ENCODE measurements around the gene TOM1. TPM values are rescaled to one million over a fixed set of nuclear protein-coding genes. Genes with fewer than 3 reads are reported as not detected.
A peak's percentile ranks its signal among the peaks of the same experiment; 100 is the strongest.

The TOM1 gene
- total RNA-seq, 1 donor from 2014 or later = 21.2 TPM

DNA sequence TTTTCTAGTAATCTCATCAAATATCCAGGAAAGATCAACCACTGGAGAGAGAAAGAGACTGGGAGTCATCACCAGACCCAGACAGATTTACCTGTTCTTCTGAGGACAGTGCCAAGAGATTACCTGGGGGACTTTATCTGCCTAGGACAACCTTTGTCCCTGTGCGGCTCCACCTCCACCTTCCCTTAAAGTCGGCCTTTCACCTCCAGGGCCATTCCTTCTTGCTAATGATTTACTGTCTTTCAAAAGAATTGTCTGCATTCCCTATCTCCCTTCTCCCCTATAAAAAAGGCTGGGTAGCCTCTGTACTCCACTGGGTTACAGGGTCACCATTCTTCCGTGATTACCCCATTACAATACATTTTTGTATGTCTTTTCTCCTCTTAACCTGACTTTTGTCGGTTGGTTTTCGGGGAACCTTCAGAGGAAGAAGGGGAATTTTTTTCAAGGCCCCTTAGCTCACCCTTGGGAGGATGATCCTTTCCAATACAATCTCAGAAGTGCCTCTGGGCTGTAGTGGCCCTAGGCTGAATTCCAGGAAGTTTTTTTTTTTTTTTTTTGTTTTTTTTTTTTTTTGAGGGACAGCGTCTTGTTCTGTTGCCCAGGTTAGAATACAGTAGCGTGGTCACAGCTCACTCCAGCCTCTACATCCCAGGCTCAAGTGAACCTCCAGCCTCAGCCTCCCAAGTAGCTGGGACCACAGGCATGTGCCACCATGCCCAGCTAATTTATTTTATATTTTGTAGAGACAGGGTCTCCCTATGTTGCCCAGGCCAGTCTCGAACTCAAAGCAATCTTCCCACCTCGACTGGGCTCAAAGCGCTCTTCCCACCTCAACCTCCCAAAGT, 79.7 kb downstream of the TOM1 start:
- no peak for DNase-seq (ENCODE audit: low spot score)
- no peak overlapping the region for H3K27ac Mint-ChIP-seq
- H3K4me3 Mint-ChIP-seq (ENCODE audit: low read depth) = no peak overlapping the region
- H3K36me3 Mint-ChIP-seq (ENCODE audit: low read depth) = no peaks in the 10 kb centered on the region
- intact Hi-C loops (cut with micrococcal nuclease) = no loop called here
- H3K9me3 Mint-ChIP-seq = no peaks in the 10 kb centered on the region
- H3K27me3 Mint-ChIP-seq (ENCODE audit: low read depth) = peaks cover 18% of the 10 kb centered on the region
- H3K4me1 Mint-ChIP-seq (ENCODE audit: low read depth) = peaks cover 21% of the 10 kb centered on the region

GRCh38 chr22:35380013-35380412, 80.3 kb downstream of the TOM1 start:
- Mint-ChIP-seq H3K4me3 (ENCODE audit: low read depth) (no peak overlapping the region), H3K4me1 (ENCODE audit: low read depth) (peaks cover 21% of the 10 kb centered on the region), H3K36me3 (ENCODE audit: low read depth) (no peaks in the 10 kb centered on the region), H3K27me3 (ENCODE audit: low read depth) (peaks cover 18% of the 10 kb centered on the region), H3K27ac (no peak overlapping the region), H3K9me3 (no peaks in the 10 kb centered on the region)
- no peak for DNase-seq (ENCODE audit: low spot score)
- intact Hi-C loops (cut with micrococcal nuclease) = loop anchor here (2.0 kb wide), 1 partner anchor 29 kb away; no protein-coding TSS in a partner anchor

DNA sequence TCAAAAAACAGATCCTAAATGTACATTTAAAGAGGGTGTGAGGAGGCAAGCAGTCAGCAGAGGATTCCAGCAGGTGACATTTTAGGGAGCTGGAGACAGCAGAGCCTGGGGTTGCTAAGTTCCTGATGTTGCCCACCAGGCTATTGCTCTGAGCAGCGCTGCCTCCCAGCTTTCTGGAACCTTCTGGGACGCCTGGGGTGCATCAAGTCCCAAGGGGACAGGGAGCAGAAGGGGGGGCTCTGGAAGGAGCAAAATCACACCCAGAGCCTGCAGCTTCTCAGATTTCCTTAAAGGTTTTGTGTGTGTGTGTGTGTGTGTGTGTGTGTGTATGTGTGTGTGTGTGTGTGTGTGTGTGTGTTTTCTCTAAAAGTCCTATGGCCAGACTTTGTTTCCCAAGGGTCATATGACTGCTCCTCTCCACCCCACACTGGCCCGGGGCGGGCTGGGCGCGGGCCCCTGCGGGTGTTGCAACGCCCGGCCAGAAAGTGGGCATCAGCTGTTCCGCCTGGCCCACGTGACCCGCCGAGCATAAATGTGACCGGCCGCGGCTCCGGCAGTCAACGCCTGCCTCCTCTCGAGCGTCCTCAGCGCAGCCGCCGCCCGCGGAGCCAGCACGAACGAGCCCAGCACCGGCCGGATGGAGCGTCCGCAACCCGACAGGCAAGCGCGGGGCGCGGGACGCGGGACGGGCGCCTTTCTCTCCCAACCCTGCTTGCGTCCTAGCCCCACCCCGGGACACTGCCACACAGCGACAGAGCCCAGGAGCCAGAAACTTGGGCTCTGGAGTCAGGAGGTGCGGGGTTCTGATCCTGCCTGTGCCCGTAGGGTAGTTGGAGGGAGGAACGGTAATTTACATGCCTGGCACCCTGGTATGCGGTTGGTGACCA, 81.1 kb downstream of the TOM1 start, which contains the start of gene HMOX1:
Gene HMOX1 (plus strand): TSS at position 560 of the 887 bp plus-strand sequence. CDS start 78 bp downstream, at position 638.
- Mint-ChIP-seq H3K4me3 (ENCODE audit: low read depth) (peak within 1 kb of the TSS; percentile 57), H3K9me3 (no peaks in the 10 kb centered on the region), H3K27ac (no peak within 1 kb of the TSS), H3K36me3 (ENCODE audit: low read depth) (no peaks in the 10 kb centered on the region), H3K4me1 (ENCODE audit: low read depth) (peaks cover 17% of the 10 kb centered on the region), H3K27me3 (ENCODE audit: low read depth) (peaks cover 18% of the 10 kb centered on the region)
- intact Hi-C loops (cut with micrococcal nuclease) = loop anchor here (2.0 kb wide), 1 partner anchor 30 kb away; no protein-coding TSS in a partner anchor
- peak; percentile 50 for DNase-seq (ENCODE audit: low spot score)

DNA sequence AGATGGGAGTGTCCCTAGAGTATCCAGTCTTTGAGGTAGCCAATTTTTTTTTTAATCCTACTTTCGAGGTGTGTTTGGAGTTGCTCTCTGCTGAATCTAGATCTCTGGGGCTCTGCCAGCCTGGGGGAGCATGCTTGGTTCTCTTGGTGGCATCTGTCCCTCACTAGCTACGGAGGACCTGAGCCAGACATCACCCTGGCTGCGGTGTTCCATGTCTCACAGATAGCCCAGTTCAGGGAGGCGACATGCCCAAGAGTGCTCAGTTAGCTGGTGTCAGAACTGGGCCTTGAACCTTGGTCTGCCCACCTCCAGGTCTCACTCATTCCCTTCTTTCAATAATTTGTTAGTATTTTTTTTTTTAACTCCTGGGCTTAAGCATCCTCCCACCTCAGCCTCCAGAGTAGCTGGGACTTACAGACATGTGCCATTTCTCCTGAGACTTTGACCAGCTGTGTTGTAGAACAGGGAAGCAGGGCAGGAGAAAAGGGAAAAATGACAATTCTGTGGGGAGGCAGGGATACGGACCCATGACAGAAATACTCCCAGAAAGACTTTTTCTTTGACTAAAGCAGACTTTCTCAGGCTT, 81.8 kb downstream of the TOM1 start:
- intact Hi-C loops (cut with micrococcal nuclease) = loop anchor here (2.0 kb wide), 1 partner anchor 31 kb away; no protein-coding TSS in a partner anchor
- DNase-seq (ENCODE audit: low spot score) = no peak
- peaks cover 18% of the 10 kb centered on the region for H3K27me3 Mint-ChIP-seq (ENCODE audit: low read depth)
- H3K36me3 Mint-ChIP-seq (ENCODE audit: low read depth) = no peaks in the 10 kb centered on the region
- peaks cover 17% of the 10 kb centered on the region for H3K4me1 Mint-ChIP-seq (ENCODE audit: low read depth)
- no peak overlapping the region for H3K27ac Mint-ChIP-seq
- H3K9me3 Mint-ChIP-seq = no peaks in the 10 kb centered on the region
- peak overlapping the region; percentile 57 for H3K4me3 Mint-ChIP-seq (ENCODE audit: low read depth)

DNA sequence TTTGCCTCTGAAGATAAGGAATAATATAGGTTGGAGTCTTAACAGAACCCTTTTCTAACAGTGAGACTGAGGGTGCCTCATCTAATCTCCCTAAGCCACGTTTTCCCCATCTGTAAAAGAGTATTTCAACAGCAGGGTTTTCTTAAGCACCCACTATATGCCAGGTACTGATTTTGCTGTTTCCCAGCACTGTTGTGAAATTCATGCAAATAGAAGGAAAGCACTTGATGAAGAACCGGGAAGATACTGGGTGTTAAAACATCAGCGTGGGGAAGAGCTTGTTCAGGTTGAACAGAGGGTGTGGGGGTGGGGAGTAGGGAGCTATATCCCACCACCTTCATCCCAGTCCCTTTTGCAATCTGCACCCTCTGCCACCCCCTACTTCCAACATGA, 84.0 kb downstream of the TOM1 start:
- H3K4me1 Mint-ChIP-seq (ENCODE audit: low read depth) = peaks cover 6% of the 10 kb centered on the region
- H3K27ac Mint-ChIP-seq = no peak overlapping the region
- peaks cover 18% of the 10 kb centered on the region for H3K27me3 Mint-ChIP-seq (ENCODE audit: low read depth)
- H3K4me3 Mint-ChIP-seq (ENCODE audit: low read depth) = no peak overlapping the region
- intact Hi-C loops (cut with micrococcal nuclease) = no loop called here
- no peaks in the 10 kb centered on the region for H3K9me3 Mint-ChIP-seq
- no peak for DNase-seq (ENCODE audit: low spot score)
- no peaks in the 10 kb centered on the region for H3K36me3 Mint-ChIP-seq (ENCODE audit: low read depth)

DNA sequence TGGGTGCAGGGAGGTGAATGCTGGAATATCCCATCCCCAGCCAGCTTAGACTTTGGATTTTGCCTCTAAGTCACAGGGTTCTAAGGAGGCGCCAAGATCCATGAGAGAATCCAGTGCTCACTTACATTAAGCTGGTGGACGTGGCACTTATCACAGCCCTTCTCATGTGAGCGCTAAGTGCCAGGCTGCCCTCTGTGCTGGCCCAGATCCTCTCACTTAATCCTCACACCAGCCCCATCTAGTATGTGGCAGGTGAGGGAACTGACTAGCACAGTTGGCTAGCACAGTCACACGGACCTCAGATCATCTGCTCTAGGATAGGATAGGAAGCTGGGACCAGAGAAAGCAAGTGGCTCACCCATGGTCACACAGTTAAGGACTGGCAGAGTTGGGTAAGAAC, 84.8 kb downstream of the TOM1 start:
- Mint-ChIP-seq H3K9me3 (no peaks in the 10 kb centered on the region), H3K36me3 (ENCODE audit: low read depth) (no peaks in the 10 kb centered on the region), H3K27ac (no peak overlapping the region), H3K4me3 (ENCODE audit: low read depth) (no peak overlapping the region), H3K4me1 (ENCODE audit: low read depth) (peaks cover 6% of the 10 kb centered on the region), H3K27me3 (ENCODE audit: low read depth) (peaks cover 18% of the 10 kb centered on the region)
- no peak for DNase-seq (ENCODE audit: low spot score)
- intact Hi-C loops (cut with micrococcal nuclease) = no loop called here

DNA sequence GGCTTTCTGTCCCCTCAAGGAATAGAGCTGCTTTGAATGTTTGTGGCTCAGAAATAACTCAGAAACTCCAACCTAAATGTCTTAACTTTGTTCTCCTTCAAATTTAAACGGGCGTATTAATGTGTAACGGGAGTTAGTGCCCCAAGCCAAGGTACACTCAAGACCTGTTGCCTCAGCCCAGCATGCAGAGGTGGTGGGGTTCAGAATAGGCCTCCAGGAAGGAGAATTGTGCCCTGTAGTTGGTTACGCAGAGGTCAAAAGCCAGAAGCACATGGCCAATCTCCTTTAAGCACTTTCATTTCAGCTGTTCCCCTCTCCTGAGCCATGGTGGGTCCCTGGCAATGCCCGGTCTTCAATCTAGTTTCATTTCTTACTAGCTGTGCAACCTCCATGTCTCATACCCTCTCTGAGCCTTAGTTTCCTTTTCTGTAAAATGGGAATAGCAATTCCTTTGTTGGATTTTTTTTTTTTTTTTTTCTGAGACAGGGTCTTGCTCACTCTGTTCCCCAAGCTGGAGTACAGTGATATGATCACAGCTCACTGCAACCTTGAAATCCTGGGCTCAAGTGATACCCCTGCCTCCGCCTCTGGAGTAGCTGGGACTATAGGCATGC, 85.4 kb downstream of the TOM1 start:
- no peak overlapping the region for H3K4me3 Mint-ChIP-seq (ENCODE audit: low read depth)
- no peak overlapping the region for H3K27ac Mint-ChIP-seq
- DNase-seq (ENCODE audit: low spot score) = no peak
- intact Hi-C loops (cut with micrococcal nuclease) = no loop called here
- no peaks in the 10 kb centered on the region for H3K36me3 Mint-ChIP-seq (ENCODE audit: low read depth)
- H3K4me1 Mint-ChIP-seq (ENCODE audit: low read depth) = peaks cover 6% of the 10 kb centered on the region
- H3K27me3 Mint-ChIP-seq (ENCODE audit: low read depth) = peaks cover 20% of the 10 kb centered on the region
- no peaks in the 10 kb centered on the region for H3K9me3 Mint-ChIP-seq

- H3K9me3 Mint-ChIP-seq = no peaks in the 10 kb centered on the region
- H3K27me3 Mint-ChIP-seq (ENCODE audit: low read depth) = peaks cover 14% of the 10 kb centered on the region
- no peaks in the 10 kb centered on the region for H3K36me3 Mint-ChIP-seq (ENCODE audit: low read depth)
- no peak for DNase-seq (ENCODE audit: low spot score)
- no peaks in the 10 kb centered on the region for H3K4me1 Mint-ChIP-seq (ENCODE audit: low read depth)
- no peak overlapping the region for H3K27ac Mint-ChIP-seq
- intact Hi-C loops (cut with micrococcal nuclease) = no loop called here
- no peak overlapping the region for H3K4me3 Mint-ChIP-seq (ENCODE audit: low read depth)
Measured at GRCh38 chr22:35386670-35387288, 87.1 kb downstream of the TOM1 start.

DNA sequence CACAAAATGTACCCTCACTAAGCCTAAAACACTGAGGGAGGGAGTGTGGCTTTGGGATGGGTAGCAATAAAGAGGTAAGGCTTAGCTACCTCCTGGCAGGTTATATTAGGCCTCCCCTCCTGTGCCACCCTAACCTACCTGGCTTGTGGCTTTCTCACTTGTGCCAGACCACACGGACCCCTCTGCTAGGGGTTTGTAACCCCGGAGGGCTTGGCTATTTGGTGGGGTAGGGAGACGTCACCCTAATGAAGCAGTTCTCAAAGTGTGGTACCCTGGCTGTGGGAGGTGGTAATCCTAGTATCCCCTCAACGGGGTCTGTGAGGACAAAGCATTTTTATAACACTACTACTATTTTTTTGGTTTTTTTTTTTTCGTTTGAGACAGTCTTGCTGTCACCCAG, 91.2 kb downstream of the TOM1 start:
- no peaks in the 10 kb centered on the region for H3K9me3 Mint-ChIP-seq
- no peak overlapping the region for H3K27ac Mint-ChIP-seq
- peaks cover 6% of the 10 kb centered on the region for H3K4me1 Mint-ChIP-seq (ENCODE audit: low read depth)
- DNase-seq (ENCODE audit: low spot score) = no peak
- H3K36me3 Mint-ChIP-seq (ENCODE audit: low read depth) = no peaks in the 10 kb centered on the region
- intact Hi-C loops (cut with micrococcal nuclease) = no loop called here
- H3K4me3 Mint-ChIP-seq (ENCODE audit: low read depth) = no peak overlapping the region
- peaks cover 4% of the 10 kb centered on the region for H3K27me3 Mint-ChIP-seq (ENCODE audit: low read depth)

DNA sequence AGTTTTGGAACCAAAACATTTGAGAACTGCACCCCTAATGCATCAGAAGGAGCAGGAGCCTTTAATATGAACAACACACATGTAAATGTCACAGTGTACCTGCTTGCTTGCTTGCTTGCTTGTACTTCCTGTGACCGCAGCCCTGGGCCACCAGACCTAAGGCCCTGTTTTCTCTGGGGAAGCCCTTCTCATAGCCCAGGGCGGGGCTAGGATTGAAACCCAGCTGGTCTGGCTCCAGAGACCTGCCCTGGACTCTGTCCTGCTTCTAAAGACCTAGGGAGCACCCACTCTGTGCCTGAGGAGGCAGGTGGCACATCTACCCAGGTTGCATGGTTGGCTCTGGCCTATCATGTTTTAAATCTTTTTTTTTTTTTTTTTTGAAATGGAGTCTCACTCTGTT, 92.7 kb downstream of the TOM1 start:
- no peak for DNase-seq (ENCODE audit: low spot score)
- Mint-ChIP-seq H3K36me3 (ENCODE audit: low read depth) (no peaks in the 10 kb centered on the region), H3K27ac (no peak overlapping the region), H3K4me3 (ENCODE audit: low read depth) (no peak overlapping the region), H3K4me1 (ENCODE audit: low read depth) (peaks cover 6% of the 10 kb centered on the region), H3K27me3 (ENCODE audit: low read depth) (peaks cover 4% of the 10 kb centered on the region), H3K9me3 (no peaks in the 10 kb centered on the region)
- intact Hi-C loops (cut with micrococcal nuclease) = no loop called here

DNA sequence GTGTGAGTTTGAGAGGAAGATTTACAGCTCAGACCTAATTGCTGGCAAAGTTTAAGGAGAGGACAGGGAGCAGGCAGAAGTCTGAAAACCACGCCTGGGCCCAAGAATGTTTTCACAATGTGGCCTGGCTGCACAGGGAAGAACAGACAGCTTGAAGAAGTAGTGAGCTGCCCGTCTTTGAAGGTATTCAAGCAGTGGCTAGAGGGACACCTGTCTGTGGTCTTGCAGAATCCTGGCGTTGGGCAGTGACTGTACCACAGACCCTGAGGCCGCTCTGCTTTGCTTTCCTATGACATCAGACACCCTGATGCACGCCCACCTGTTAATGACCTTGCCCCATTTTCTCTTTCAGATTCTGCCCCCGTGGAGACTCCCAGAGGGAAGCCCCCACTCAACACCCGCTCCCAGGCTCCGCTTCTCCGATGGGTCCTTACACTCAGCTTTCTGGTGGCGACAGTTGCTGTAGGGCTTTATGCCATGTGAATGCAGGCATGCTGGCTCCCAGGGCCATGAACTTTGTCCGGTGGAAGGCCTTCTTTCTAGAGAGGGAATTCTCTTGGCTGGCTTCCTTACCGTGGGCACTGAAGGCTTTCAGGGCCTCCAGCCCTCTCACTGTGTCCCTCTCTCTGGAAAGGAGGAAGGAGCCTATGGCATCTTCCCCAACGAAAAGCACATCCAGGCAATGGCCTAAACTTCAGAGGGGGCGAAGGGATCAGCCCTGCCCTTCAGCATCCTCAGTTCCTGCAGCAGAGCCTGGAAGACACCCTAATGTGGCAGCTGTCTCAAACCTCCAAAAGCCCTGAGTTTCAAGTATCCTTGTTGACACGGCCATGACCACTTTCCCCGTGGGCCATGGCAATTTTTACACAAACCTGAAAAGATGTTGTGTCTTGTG, 93.7 kb downstream of the TOM1 start:
- Mint-ChIP-seq H3K27ac (no peak overlapping the region), H3K4me3 (ENCODE audit: low read depth) (no peak overlapping the region)

More for the DNA sequence above, 93.7 kb downstream of the TOM1 start:
- H3K27me3 Mint-ChIP-seq (ENCODE audit: low read depth) = peaks cover 4% of the 10 kb centered on the region
- H3K9me3 Mint-ChIP-seq = no peaks in the 10 kb centered on the region
- DNase-seq (ENCODE audit: low spot score) = no peak
- peaks cover 6% of the 10 kb centered on the region for H3K4me1 Mint-ChIP-seq (ENCODE audit: low read depth)
- no peaks in the 10 kb centered on the region for H3K36me3 Mint-ChIP-seq (ENCODE audit: low read depth)
- intact Hi-C loops (cut with micrococcal nuclease) = no loop called here

Data from activated T-helper 2 cell treated with anti-CD3 and anti-CD28 coated beads, Interferon-gamma antibody, Interleukin-2, Interleukin-4, amounts not matched to agents 10 μg/mL and 5 μg/mL and 100 μg/mL, durations not matched to agents 14 hours and 24 hours and 36 hours (primary cell).